HG03354 (cell line): ENCODE data around the gene HEPH.
"Not testable (repeated sequence)": the region's sequence is repeated elsewhere in the genome, so short reads cannot be mapped to it uniquely, and the experiment has no call there.

Experiments used
- ATAC-seq: cut with Tn5 transposase; IDR thresholded peaks from one replicate; pipeline ENCODE4 v1.9.1; 2021; ENCODE audit warnings: mild to moderate bottlenecking; ENCODE audit not compliant: unreplicated experiment, poor library complexity, severe bottlenecking

HEPH gene

GRCh38 chrX:66163849-66164411 is at the start of gene HEPH:
Gene HEPH, plus strand, starts transcription at chrX:66164247. Its CDS starts 6,324 bp downstream, at chrX:66170571.
- ATAC-seq: peak; percentile 54

GRCh38 chrX:66118722-66119121 is 45.3 kb upstream of the HEPH start:
- ATAC-seq: not testable (repeated sequence)

GRCh38 chrX:66121354-66121753 is 42.7 kb upstream of the HEPH start:
- not testable (repeated sequence) for ATAC-seq

GRCh38 chrX:66126662-66127061 is 37.4 kb upstream of the HEPH start:
- no peak for ATAC-seq

GRCh38 chrX:66130469-66130868 is 33.6 kb upstream of the HEPH start:
- no peak for ATAC-seq

GRCh38 chrX:66135284-66135683 is 28.8 kb upstream of the HEPH start:
- not testable (repeated sequence) for ATAC-seq

GRCh38 chrX:66142351-66142750 is 21.7 kb upstream of the HEPH start:
- no peak for ATAC-seq

GRCh38 chrX:66144258-66144657 is 19.8 kb upstream of the HEPH start:
- ATAC-seq: no peak

GRCh38 chrX:66149519-66149918 is 14.5 kb upstream of the HEPH start:
- no peak for ATAC-seq

GRCh38 chrX:66150163-66150562 is 13.9 kb upstream of the HEPH start:
- ATAC-seq: no peak

- peak; percentile 51 for ATAC-seq
Observed at GRCh38 chrX:66162331-66162822, 1.7 kb upstream of the HEPH start.

GRCh38 chrX:66163447-66163846 is 600 bp upstream of the HEPH start:
- ATAC-seq: peak; percentile 56

- ATAC-seq: no peak
Observed at GRCh38 chrX:66164470-66164869, 423 bp downstream of the HEPH start.

GRCh38 chrX:66164931-66165330 is 884 bp downstream of the HEPH start:
- ATAC-seq: no peak

GRCh38 chrX:66166671-66167070 is 2.6 kb downstream of the HEPH start:
- ATAC-seq: no peak

- ATAC-seq: no peak
Observed at GRCh38 chrX:66167431-66167830, 3.4 kb downstream of the HEPH start.

- ATAC-seq: no peak
Observed at GRCh38 chrX:66176134-66176533, 12.1 kb downstream of the HEPH start.

- ATAC-seq: no peak
Observed at GRCh38 chrX:66191563-66191962, 27.5 kb downstream of the HEPH start.

GRCh38 chrX:66193821-66194220 is 29.8 kb downstream of the HEPH start:
- ATAC-seq: no peak

- no peak for ATAC-seq
Observed at GRCh38 chrX:66200050-66200664, 36.1 kb downstream of the HEPH start.
